COLO668 (cell line): Measurements from ENCODE around the gene PPM1B.
"Not testable (repeated sequence)": the region's sequence is repeated elsewhere in the genome, so short reads cannot be mapped to it uniquely, and the experiment has no call there.

ENCODE experiments used
- DNase-seq: peaks from one replicate; lab custom pipeline; 2025; ENCODE audit not compliant: unreplicated experiment; lab: John Stamatoyannopoulos, UW

Gene PPM1B

DNA sequence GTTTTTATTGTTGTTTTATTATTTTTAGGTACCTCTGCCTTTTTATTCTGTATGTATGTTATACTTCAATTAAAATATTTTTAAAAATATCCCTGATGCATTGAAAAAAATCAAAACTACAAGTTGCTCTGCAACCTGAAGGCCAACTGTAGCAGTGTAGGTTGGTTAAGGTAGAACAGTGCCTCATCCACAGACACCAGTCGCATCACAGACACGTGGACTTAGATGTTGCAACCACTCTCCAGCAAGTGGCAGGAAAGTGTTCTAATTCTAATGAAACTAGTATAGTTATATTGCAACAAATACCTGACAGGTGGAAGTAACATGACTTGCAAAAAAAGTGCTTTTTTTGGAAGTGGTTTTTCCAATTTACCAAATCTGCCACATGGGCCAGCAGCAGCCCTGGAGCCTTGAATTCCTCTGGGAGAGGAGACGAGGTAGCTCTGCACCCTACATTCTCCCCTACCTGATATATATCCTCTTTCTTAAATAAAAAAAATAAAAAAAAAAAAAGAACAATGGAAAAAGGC lies 78.2 kb downstream of the PPM1B start:
- DNase-seq, result no peak

GRCh38 chr2:44247924-44248323 lies 79.2 kb downstream of the PPM1B start:
- no peak for DNase-seq

- DNase-seq, result not testable (repeated sequence)
Observed at GRCh38 chr2:44249269-44249668, 80.6 kb downstream of the PPM1B start.

GRCh38 chr2:44250376-44250775 lies 81.7 kb downstream of the PPM1B start:
- no peak for DNase-seq

DNA sequence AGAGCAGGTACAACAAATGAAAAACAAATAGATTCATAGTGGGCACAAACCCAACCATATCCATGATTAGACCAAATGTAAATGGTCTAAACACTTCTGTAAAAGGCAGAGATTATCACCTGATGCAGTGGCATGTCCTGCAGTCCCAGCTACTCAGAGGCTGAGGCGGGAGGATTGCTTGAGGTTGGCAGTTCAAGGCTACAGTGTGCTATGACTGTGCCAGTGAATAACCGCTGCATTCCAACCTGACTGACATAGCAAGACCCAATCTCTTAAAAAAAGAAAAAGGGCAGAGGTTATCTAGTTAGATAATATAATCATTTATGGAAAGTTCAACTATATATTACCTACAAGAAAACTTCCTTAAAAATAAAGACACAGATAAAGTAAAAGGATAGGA lies 85.3 kb downstream of the PPM1B start:
- DNase-seq, result no peak

DNA sequence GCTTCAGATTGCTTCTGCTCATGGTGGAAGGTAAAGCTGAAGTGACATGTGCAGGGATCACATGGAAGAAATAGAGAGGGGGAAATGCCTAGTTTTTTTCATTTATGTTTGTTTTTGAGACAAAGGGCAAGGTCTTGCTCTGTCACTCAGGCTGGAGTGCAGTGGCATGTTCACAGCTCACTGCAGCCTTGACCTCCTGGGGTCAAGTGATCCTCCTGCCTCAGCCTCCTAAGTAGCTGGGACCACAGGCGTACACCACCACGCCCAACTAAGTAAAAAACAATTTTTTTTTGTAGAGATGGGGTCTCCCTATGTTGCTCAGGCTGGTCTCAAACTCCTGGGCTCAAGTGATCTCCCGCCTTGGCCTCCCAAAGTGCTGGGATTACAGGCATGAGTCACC lies 87.0 kb downstream of the PPM1B start:
- DNase-seq, result not testable (repeated sequence)

GRCh38 chr2:44257802-44258201 lies 89.1 kb downstream of the PPM1B start:
- DNase-seq, result not testable (repeated sequence)

- no peak for DNase-seq
Observed at GRCh38 chr2:44267269-44267795, 98.7 kb downstream of the PPM1B start.

DNA sequence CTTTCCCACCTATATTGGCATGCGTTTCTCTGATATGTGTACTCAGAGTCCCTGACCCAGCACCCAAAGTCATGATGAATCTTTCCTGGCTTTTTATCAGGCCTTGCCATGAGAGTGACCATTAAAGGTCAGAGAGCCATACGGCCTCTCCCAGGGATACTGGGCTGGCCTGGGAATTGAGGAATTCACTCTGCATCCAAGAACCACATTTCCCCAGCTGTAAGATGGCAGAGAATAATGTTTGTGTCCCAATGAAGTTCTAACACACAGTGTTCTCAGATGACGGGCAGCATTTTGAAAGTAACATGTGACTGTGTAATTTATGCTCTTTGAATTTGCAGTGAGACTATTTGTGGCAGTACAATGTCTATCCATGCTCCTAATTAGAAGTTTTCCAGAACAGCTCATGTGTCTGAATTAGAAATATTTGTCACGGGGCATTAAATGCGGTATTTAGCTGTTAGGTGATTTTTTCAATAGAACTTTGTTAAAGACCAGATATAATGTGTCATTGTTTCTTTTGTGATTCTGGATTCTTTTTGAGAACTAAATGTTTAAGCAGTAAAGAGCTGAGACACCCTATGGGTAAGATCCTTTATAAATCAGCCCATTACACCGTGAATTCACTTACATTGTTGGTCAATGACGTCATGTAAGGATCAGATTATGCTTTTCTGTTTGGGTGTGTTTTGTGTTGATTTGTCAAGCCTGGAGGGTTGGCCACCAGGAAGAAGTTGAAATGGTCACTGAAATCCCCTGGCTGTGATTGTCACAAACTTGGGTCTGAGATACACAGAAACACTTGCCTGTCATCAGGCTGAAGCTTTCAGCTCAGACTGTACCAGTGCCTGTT lies 99.3 kb downstream of the PPM1B start:
- DNase-seq, result no peak

DNA sequence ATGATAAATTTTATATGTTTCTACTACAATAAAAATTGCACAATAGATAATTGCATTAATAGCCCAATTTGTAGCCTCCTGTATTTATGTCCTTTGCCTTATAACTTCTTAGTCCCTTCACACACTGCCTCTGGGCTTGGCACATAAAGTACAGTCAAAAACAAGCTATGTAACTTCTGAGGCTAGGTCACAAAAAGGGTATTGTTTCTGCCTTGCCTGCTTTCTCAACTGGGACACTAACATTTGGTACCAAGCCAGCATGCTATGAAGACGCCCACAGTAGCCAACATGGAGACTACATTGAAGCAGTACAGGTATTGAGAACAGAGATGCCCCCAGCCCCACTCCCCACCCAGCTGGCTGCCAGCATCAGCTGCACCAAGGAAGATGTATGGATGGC lies 101.2 kb downstream of the PPM1B start:
- DNase-seq, result no peak

DNA sequence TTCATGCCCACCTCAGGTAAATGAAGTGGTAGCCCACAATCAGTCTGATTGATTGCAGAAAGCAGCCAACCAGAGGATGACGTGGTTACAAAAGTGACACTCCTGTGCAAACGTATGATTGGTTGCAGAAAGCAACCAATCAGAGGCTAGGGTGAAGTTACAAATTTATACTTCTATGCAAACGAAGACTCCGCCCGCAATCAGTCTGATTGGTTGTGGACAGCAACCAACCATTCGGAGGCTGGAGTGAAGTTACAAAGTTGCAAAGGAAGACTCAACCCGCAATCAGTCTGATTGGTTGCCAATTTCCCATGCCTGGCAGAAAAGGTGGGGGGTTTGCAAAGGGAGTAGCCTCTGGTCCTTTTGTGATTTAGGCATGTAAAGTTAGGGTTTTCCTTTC lies 102.6 kb downstream of the PPM1B start:
- DNase-seq, result no peak

GRCh38 chr2:44273076-44273475 lies 104.4 kb downstream of the PPM1B start:
- DNase-seq, result no peak

GRCh38 chr2:44273596-44273995 lies 104.9 kb downstream of the PPM1B start:
- no peak for DNase-seq

- DNase-seq, result no peak
Observed at GRCh38 chr2:44275927-44276303, 107.2 kb downstream of the PPM1B start.

- DNase-seq, result no peak
Observed at GRCh38 chr2:44277541-44277940, 108.9 kb downstream of the PPM1B start.

DNA sequence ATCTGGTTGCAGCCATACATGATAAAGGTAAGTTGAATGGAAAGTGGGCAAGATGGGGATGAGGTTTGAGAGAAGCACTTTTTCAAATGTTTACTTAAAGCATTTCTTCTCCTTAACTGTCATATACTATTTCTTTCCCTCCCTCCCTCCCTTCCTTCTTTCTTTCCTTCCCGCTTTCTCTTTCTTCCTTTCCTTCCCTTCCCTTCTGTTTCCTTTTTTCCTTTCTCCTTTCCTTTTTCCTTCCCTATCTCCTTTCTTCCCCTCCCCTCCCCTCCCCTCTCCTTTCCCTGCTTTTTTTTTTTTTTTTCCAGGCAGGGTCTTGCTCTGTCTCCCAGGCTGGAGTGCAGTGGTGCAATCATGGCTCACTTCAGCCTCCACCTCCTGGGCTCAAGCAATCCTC lies 112.2 kb downstream of the PPM1B start:
- DNase-seq, result no peak
